ENCODE measurements around the gene CLCN5. TPM values are rescaled to one million over a fixed set of nuclear protein-coding genes. Genes with fewer than 3 reads are reported as not detected.
A peak's percentile ranks its signal among the peaks of the same experiment; 100 is the strongest.

The CLCN5 gene
- total RNA-seq, 1 experiment from 2014 or later: 23.6 TPM

- CTCF ChIA-PET: interaction anchor here (0.6 kb wide), 1 partner anchor 105 kb away, joined by 3 read pairs; the partner anchor contains the start of gene CCNB3
- intact Hi-C loops (cut with micrococcal nuclease; ENCODE audit: unreplicated experiment): no loop called here
- no peak for ATAC-seq
Observed at GRCh38 chrX:50099331-50099730, 176.9 kb downstream of the CLCN5 start.

GRCh38 chrX:50100188-50100587 is 177.8 kb downstream of the CLCN5 start:
- intact Hi-C loops (cut with micrococcal nuclease; ENCODE audit: unreplicated experiment): loop anchor here (1.0 to 10.0 kb wide), 2 partner anchors 104 to 685 kb away; partner anchors contain the start of gene CCNB3
- no peak for ATAC-seq

More at GRCh38 chrX:50099331-50099730, 176.9 kb downstream of the CLCN5 start:
- POLR2A ChIA-PET: no interaction called here
- no peaks in the 10 kb centered on the region for H3K9me3 ChIP-seq (ENCODE audit: control insufficient read depth, insufficient read depth, low read depth, low read length)
- no peak for TF ChIP-seq TCF7L2 (IDR thresholded peaks at IDR 0.05; ENCODE audit: low read depth, low read length)
- TF ChIP-seq POLR2AphosphoS5 (IDR thresholded peaks at IDR 0.05; ENCODE audit: low read depth, low read length): no peak
- TF ChIP-seq REST (IDR thresholded peaks at IDR 0.05; ENCODE audit: insufficient read depth in 1 of 2, low read depth in 2 of 2, low read length in 1 of 2): no peak
- TF ChIP-seq SIN3A (IDR thresholded peaks at IDR 0.05; ENCODE audit: borderline replicate concordance, insufficient read depth, low read depth, low read length): no peak
- TF ChIP-seq, protein P1, sequence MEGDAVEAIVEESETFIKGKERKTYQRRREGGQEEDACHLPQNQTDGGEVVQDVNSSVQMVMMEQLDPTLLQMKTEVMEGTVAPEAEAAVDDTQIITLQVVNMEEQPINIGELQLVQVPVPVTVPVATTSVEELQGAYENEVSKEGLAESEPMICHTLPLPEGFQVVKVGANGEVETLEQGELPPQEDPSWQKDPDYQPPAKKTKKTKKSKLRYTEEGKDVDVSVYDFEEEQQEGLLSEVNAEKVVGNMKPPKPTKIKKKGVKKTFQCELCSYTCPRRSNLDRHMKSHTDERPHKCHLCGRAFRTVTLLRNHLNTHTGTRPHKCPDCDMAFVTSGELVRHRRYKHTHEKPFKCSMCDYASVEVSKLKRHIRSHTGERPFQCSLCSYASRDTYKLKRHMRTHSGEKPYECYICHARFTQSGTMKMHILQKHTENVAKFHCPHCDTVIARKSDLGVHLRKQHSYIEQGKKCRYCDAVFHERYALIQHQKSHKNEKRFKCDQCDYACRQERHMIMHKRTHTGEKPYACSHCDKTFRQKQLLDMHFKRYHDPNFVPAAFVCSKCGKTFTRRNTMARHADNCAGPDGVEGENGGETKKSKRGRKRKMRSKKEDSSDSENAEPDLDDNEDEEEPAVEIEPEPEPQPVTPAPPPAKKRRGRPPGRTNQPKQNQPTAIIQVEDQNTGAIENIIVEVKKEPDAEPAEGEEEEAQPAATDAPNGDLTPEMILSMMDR (IDR thresholded peaks at IDR 0.05): no peak
- H3K27ac ChIP-seq (ENCODE audit: low read length): no peak overlapping the region
- no peaks in the 10 kb centered on the region for H3K36me3 ChIP-seq (ENCODE audit: control insufficient read depth, insufficient read depth, low read length)
- BruUV-seq (replicated peaks): no TSS peak
- H3K4me3 ChIP-seq (ENCODE audit: low read depth in 2 of 2, low read length in 2 of 2): no peak overlapping the region
- no peaks in the 10 kb centered on the region for H3K27me3 ChIP-seq (ENCODE audit: control insufficient read depth, insufficient read depth, low read length)
- in situ Hi-C loops (cut with HindIII; ENCODE audit: low pct_unique_long_range_greater_than_20kb, low sequenced_read_pairs): no loop called here
- H3K4me1 ChIP-seq (ENCODE audit: control insufficient read depth, insufficient read depth, low read length): no peaks in the 10 kb centered on the region
- no peak for DNase-seq (ENCODE audit: low read depth, low spot score)

More at GRCh38 chrX:50100188-50100587, 177.8 kb downstream of the CLCN5 start:
- DNase-seq (ENCODE audit: low read depth, low spot score): no peak
- Histone ChIP-seq H3K27ac (ENCODE audit: low read length) (no peak overlapping the region), H3K9me3 (ENCODE audit: control insufficient read depth, insufficient read depth, low read depth, low read length) (no peaks in the 10 kb centered on the region), H3K27me3 (ENCODE audit: control insufficient read depth, insufficient read depth, low read length) (no peaks in the 10 kb centered on the region), H3K4me3 (ENCODE audit: low read depth in 2 of 2, low read length in 2 of 2) (no peak overlapping the region), H3K4me1 (ENCODE audit: control insufficient read depth, insufficient read depth, low read length) (no peaks in the 10 kb centered on the region), H3K36me3 (ENCODE audit: control insufficient read depth, insufficient read depth, low read length) (no peaks in the 10 kb centered on the region)
- ChIA-PET POLR2A (interaction anchor here (0.6 kb wide), 1 partner anchor 904 kb away, joined by 4 read pairs; no protein-coding TSS in a partner anchor), CTCF (interaction anchor here (0.6 to 0.7 kb wide), 2 partner anchors 480 to 594 kb away, joined by 3 to 4 read pairs; no protein-coding TSS in a partner anchor)
- no TSS peak for BruUV-seq (replicated peaks)
- in situ Hi-C loops (cut with HindIII; ENCODE audit: low pct_unique_long_range_greater_than_20kb, low sequenced_read_pairs): no loop called here
- TF ChIP-seq, protein P1 (IDR thresholded peaks at IDR 0.05): peak; percentile 46
- TF ChIP-seq POLR2AphosphoS5 (IDR thresholded peaks at IDR 0.05; ENCODE audit: low read depth, low read length): no peak
